ENCODE measurements around the gene RNF123.

The RNF123 gene

DNA sequence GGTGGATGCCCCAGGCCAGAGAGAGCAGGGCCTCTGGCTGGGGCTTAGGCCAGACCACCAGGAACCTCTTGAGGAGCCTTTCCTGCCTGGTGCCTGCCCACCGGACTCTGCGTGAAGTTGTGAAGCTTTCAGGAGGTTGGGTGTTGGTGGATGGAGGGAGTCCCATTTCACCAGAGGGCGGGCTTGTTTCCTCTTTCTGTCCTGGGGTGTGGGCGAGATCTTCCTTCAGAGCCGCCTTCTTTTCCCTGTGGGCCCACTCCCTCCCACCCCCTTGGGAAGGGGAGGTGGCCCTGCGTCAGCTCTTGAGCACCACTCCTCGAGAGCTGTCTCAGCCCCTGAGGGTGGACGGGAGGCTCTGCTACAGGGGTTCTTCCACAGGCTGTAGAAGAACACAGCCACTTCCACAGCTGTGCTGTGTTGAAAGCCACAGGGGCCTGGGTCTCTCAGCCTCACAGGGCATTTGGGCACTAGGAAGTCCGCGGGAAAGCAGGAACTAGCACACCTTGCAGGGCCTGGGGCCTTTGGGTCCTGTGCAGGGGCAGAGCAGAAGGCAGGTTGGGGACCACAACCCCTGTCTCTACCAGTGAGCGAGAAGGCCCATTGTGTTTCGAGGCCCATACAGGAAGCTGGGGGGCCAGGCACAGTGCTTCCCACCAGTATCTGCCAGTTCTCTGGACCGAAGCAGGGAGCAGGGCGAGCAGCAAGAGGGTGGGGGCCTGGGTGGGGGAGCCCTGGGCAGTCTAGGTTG lies 28.0 kb downstream of the RNF123 start:
- H3K4me3 ChIP-seq (replicated peaks; ENCODE audit: low read depth, low read length), result no peak overlapping the region
- TF ChIP-seq, protein P1, sequence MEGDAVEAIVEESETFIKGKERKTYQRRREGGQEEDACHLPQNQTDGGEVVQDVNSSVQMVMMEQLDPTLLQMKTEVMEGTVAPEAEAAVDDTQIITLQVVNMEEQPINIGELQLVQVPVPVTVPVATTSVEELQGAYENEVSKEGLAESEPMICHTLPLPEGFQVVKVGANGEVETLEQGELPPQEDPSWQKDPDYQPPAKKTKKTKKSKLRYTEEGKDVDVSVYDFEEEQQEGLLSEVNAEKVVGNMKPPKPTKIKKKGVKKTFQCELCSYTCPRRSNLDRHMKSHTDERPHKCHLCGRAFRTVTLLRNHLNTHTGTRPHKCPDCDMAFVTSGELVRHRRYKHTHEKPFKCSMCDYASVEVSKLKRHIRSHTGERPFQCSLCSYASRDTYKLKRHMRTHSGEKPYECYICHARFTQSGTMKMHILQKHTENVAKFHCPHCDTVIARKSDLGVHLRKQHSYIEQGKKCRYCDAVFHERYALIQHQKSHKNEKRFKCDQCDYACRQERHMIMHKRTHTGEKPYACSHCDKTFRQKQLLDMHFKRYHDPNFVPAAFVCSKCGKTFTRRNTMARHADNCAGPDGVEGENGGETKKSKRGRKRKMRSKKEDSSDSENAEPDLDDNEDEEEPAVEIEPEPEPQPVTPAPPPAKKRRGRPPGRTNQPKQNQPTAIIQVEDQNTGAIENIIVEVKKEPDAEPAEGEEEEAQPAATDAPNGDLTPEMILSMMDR (IDR thresholded peaks at IDR 0.05; ENCODE audit: insufficient read depth, low read length, poor library complexity, severe bottlenecking), result no peak
- no peaks in the 10 kb centered on the region for H3K27me3 ChIP-seq (replicated peaks; ENCODE audit: control insufficient read depth, insufficient read depth, low read length)
- peaks cover 31% of the 10 kb centered on the region for H3K36me3 ChIP-seq (ENCODE audit: control insufficient read depth, insufficient read depth, low read length)
- DNase-seq (ENCODE audit: extremely low read depth, insufficient read length), result peak; percentile 18

DNA sequence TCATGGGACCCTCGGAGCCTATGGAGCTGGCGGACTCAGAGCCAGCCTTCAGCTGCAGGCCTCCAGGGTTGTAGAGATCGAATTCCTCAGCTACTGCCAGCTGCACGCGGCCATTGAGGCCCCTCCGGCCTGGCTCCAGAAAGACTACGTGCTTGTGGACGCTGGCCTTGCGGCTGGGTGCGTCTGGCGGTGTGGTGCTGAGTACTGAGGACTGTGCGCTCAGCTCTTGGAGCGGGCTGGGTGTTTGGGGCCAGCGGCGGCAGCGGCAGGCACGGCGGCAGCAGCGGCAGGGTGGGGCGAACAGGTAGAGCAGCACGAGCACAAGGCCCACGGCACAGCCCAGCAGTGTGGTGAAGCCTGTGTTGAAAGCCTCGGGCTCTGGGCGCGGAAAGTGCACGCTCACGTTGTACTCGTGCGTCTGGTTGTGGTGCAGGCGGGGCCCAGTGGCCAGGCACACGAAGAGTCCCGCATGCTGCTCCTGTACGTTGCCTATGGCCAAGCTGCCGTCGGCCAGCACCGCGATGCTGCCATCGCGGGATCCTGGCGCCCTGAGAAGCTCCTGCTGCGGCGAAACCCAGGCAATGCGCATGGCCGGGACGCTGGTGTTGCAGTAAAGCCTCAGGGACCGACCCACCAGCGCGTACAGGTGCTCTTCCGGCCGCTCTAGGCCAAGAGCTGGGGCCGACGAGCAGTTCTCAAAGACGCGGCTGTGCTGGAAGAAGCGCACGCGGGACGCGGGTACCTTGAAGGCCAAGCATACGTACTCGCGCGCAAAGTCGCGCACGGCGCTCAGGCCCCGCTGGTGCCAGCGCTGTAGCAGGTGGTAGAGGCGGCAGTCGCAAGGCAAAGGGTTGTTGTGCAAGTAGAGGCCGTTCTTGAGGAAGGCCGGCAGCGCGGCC lies 28.9 kb downstream of the RNF123 start:
- H3K27me3 ChIP-seq (replicated peaks; ENCODE audit: control insufficient read depth, insufficient read depth, low read length), result no peaks in the 10 kb centered on the region
- H3K36me3 ChIP-seq (ENCODE audit: control insufficient read depth, insufficient read depth, low read length), result peaks cover 30% of the 10 kb centered on the region
- peak; percentile 47 for DNase-seq (ENCODE audit: extremely low read depth, insufficient read length)
- H3K4me3 ChIP-seq (replicated peaks; ENCODE audit: low read depth, low read length), result no peak overlapping the region
- TF ChIP-seq, protein P1 (IDR thresholded peaks at IDR 0.05; ENCODE audit: insufficient read depth, low read length, poor library complexity, severe bottlenecking), result no peak

DNA sequence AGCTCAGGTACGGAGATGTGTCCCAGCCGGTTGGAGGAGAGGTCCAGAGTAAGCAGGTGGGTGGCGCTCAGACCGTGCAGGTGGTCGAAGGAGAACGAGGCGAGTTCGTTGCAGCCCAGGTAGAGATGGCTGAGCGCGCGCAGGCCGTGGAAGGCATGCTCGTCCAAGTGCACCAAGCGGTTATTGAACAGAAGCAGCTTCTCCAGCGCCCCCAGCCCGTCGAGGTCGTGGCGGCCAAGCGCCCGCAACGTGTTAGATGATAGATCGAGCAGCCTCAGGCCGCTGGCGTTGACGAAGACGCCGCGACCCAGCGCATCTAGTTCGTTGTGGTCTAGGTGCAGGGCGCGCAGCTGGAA lies 29.5 kb downstream of the RNF123 start:
- peak; percentile 52 for DNase-seq (ENCODE audit: extremely low read depth, insufficient read length)
- Histone ChIP-seq H3K27me3 (replicated peaks; ENCODE audit: control insufficient read depth, insufficient read depth, low read length) (no peaks in the 10 kb centered on the region), H3K4me3 (replicated peaks; ENCODE audit: low read depth, low read length) (peak overlapping the region; percentile 67), H3K36me3 (ENCODE audit: control insufficient read depth, insufficient read depth, low read length) (peaks cover 30% of the 10 kb centered on the region)
- TF ChIP-seq, protein P1 (IDR thresholded peaks at IDR 0.05; ENCODE audit: insufficient read depth, low read length, poor library complexity, severe bottlenecking), result no peak

DNA sequence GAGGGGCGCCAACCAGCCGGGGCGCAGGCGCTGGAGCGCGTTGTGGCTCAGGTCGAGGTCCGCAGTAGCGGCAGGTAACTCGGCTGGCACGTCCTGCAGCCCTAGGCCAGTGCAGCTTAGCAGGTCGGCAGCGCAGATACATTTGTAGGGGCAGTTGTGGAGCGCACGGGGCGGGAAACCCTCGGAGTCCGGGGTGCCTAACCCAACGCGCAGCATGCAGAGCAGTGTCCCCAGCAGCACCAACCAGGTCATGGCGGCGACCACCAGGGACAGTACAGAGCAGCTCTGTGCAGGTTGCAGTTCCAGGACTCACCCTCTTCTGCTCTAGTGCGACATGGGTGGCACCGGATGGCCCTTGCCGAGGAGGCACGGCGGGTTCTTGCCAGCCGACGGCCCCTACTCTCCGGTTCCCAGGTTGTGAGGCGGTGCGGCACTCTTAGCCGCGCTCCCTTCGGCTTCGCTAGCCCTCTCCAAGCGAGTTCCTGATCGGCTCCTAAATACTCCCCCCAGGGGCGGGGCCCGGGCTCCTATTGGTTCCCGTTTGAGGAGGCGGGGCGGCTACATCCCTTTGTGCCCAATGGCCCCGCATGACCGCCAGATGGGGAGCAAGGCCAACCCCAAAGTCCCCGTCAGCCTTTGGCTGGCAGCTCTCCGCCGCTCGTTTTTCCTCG lies 30.0 kb downstream of the RNF123 start, which contains the start of gene AMIGO3:
Gene AMIGO3 (minus strand): TSS at position 471 of the 671 bp plus-strand sequence. CDS start 219 bp downstream, at position 252.
- Histone ChIP-seq H3K36me3 (ENCODE audit: control insufficient read depth, insufficient read depth, low read length) (peaks cover 30% of the 10 kb centered on the region), H3K27me3 (replicated peaks; ENCODE audit: control insufficient read depth, insufficient read depth, low read length) (no peaks in the 10 kb centered on the region), H3K4me3 (replicated peaks; ENCODE audit: low read depth, low read length) (peak within 1 kb of the TSS; percentile 67)
- TF ChIP-seq, protein P1 (IDR thresholded peaks at IDR 0.05; ENCODE audit: insufficient read depth, low read length, poor library complexity, severe bottlenecking), result peak; percentile 63
- DNase-seq (ENCODE audit: extremely low read depth, insufficient read length), result peak; percentile 88

DNA sequence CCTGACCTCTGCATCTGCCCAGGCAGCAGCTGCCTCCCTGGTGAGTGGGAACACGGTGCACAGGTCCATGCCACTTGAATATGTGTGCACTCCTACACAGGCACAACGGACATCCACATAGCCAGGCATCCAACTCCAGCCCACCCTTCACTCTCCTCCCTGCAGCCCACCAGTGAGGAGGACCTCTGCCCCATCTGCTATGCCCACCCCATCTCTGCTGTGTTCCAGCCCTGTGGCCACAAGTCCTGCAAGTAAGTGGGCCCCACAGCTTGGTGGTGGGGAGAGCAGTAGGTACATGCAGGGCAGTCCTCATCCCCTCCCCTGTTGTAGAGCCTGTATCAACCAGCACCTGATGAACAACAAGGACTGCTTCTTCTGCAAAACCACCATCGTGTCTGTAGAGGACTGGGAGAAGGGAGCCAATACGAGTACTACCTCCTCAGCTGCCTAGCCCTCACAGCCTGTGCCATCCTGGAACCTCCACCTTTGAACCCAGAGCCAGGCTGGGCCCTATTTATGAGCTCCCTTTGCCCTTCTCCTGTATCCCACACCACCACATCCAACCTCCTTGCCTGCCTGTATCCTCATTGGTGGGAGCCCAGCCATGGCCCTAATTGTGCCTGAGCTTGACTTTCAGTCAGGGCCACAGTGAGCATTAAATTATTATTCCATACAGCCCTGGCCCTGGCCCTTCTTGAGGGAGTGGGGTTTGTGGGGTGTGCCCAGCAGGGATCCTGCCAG lies 31.7 kb downstream of the RNF123 start:
- TF ChIP-seq, protein P1 (IDR thresholded peaks at IDR 0.05; ENCODE audit: insufficient read depth, low read length, poor library complexity, severe bottlenecking), result no peak
- no peak for DNase-seq (ENCODE audit: extremely low read depth, insufficient read length)
- Histone ChIP-seq H3K4me3 (replicated peaks; ENCODE audit: low read depth, low read length) (no peak overlapping the region), H3K27me3 (replicated peaks; ENCODE audit: control insufficient read depth, insufficient read depth, low read length) (no peaks in the 10 kb centered on the region), H3K36me3 (ENCODE audit: control insufficient read depth, insufficient read depth, low read length) (peaks cover 29% of the 10 kb centered on the region)
